DND-41 (cell line): ENCODE data around the gene ZNF135.

Experiments
- ATAC-seq: fragments of 200-7000 bp; cut with Tn5 transposase; 3 replicates; pipeline ENCODE4 v1.9.1; 2021; ENCODE audit warnings: low read depth; ENCODE audit not compliant: insufficient read depth
- DNase-seq: peaks from one replicate; pipeline ENCODE4 v3.0.0-alpha.2; 2020
- H2AFZ ChIP-seq: 2 replicates; pipeline ENCODE4 v1.6.0; 2012; ENCODE audit warnings: low read depth, low read length
- H3K27ac ChIP-seq: 2 replicates; pipeline ENCODE4 v1.5.1; 2012; ENCODE audit warnings: low read length, inconsistent platforms
- H3K27me3 ChIP-seq: fragments of 200-600 bp; sonication (generic); 2 replicates; pipeline ENCODE4 v1.6.0; 2012; ENCODE audit warnings: low read length, mild to moderate bottlenecking, inconsistent platforms; ENCODE audit not compliant: insufficient read depth, poor library complexity
- H3K36me3 ChIP-seq: 2 replicates; pipeline ENCODE4 v1.5.1; 2012; ENCODE audit warnings: low read length, inconsistent platforms; ENCODE audit not compliant: insufficient read depth
- H3K4me1 ChIP-seq: 2 replicates; pipeline ENCODE4 v1.5.1; 2012; ENCODE audit warnings: mild to moderate bottlenecking, low read length; ENCODE audit not compliant: insufficient read depth
- H3K4me2 ChIP-seq: 2 replicates; pipeline ENCODE4 v1.6.0; 2012; ENCODE audit warnings: mild to moderate bottlenecking, moderate library complexity, low read length, inconsistent platforms; ENCODE audit not compliant: insufficient read depth
- H3K4me3 ChIP-seq, 2 experiments: fragments of 200-600 bp in 1 of 2; shearing (Covaris generic) in 1 of 2; 2 replicates each; pipeline ENCODE4 v1.5.1; 2012 to 2016; ENCODE audit warnings: inconsistent platforms in 2 of 2, low read length in 2 of 2, mild to moderate bottlenecking in 2 of 2, low read depth in 1 of 2, moderate library complexity in 1 of 2
- H3K79me2 ChIP-seq: 2 replicates; pipeline ENCODE4 v1.6.0; 2012; ENCODE audit warnings: low read length, inconsistent platforms; ENCODE audit not compliant: insufficient read depth
- H3K9ac ChIP-seq: 2 replicates; pipeline ENCODE4 v1.6.0; 2012; ENCODE audit warnings: low read depth, mild to moderate bottlenecking, inconsistent platforms, low read length, moderate library complexity
- H3K9me3 ChIP-seq: 2 replicates; pipeline ENCODE4 v1.5.1; 2012; ENCODE audit warnings: low read length, moderate library complexity, mild to moderate bottlenecking, inconsistent platforms; ENCODE audit not compliant: insufficient read depth, severe bottlenecking
- H4K20me1 ChIP-seq: 2 replicates; pipeline ENCODE4 v1.6.0; 2012; ENCODE audit warnings: low read length; ENCODE audit not compliant: insufficient read depth
- CTCF ChIP-seq: IDR thresholded peaks from 2 replicates; pipeline ENCODE4 v1.5.1; 2012; ENCODE audit warnings: borderline replicate concordance, low read length, moderate library complexity, mild to moderate bottlenecking; ENCODE audit not compliant: poor library complexity, severe bottlenecking; ENCODE audit errors: extremely low read depth
- EZH2 ChIP-seq: IDR thresholded peaks from 3 replicates; pipeline ENCODE4 v1.6.1; 2012; ENCODE audit warnings: borderline replicate concordance, low read depth, mild to moderate bottlenecking, moderate library complexity, low read length, inconsistent platforms; ENCODE audit not compliant: severe bottlenecking

Gene ZNF135

GRCh38 chr19:58042495-58043340, 16.4 kb upstream of the ZNF135 start:
- Histone ChIP-seq H3K36me3 (no peaks in the 10 kb centered on the region), H3K9me3 (peaks cover 14% of the 10 kb centered on the region), H3K27ac (no peak overlapping the region), H3K4me2 (no peak overlapping the region), H2AFZ (no peak overlapping the region), H3K27me3 (no peaks in the 10 kb centered on the region), H3K79me2 (no peaks in the 10 kb centered on the region), H4K20me1 (no peaks in the 10 kb centered on the region), H3K9ac (no peak overlapping the region), H3K4me1 (no peaks in the 10 kb centered on the region), H3K4me3 (no peak overlapping the region)
- DNase-seq (no peak), ATAC-seq (no peak)
- TF ChIP-seq CTCF (no peak), EZH2 (no peak)

- no peak for ATAC-seq
- no peak overlapping the region for H3K4me2 ChIP-seq
- H3K9me3 ChIP-seq = peaks cover 14% of the 10 kb centered on the region
- H3K79me2 ChIP-seq = no peaks in the 10 kb centered on the region
- H4K20me1 ChIP-seq = no peaks in the 10 kb centered on the region
- no peak overlapping the region for H3K4me3 ChIP-seq
- no peak overlapping the region for H2AFZ ChIP-seq
- no peaks in the 10 kb centered on the region for H3K36me3 ChIP-seq
- TF ChIP-seq CTCF (no peak), EZH2 (no peak)
- no peak overlapping the region for H3K9ac ChIP-seq
- no peaks in the 10 kb centered on the region for H3K4me1 ChIP-seq
- no peak for DNase-seq
- no peaks in the 10 kb centered on the region for H3K27me3 ChIP-seq
- no peak overlapping the region for H3K27ac ChIP-seq
Measured at GRCh38 chr19:58044391-58044790, 14.7 kb upstream of the ZNF135 start.

GRCh38 chr19:58044886-58045285, 14.2 kb upstream of the ZNF135 start:
- Histone ChIP-seq H3K4me3 (no peak overlapping the region), H3K79me2 (no peaks in the 10 kb centered on the region), H3K9me3 (peaks cover 14% of the 10 kb centered on the region), H3K9ac (no peak overlapping the region), H3K27ac (no peak overlapping the region), H3K4me2 (no peak overlapping the region), H3K4me1 (no peaks in the 10 kb centered on the region), H4K20me1 (no peaks in the 10 kb centered on the region), H3K27me3 (no peaks in the 10 kb centered on the region), H3K36me3 (no peaks in the 10 kb centered on the region), H2AFZ (no peak overlapping the region)
- DNase-seq (no peak), ATAC-seq (no peak)
- TF ChIP-seq CTCF = no peak
- no peak for TF ChIP-seq EZH2
